CD4-positive, alpha-beta T cell treated with Interferon alpha-2 for 1 hour (primary cell): ENCODE results near the gene LSM14B.
"Not testable (repeated sequence)": the region's sequence is repeated elsewhere in the genome, so short reads cannot be mapped to it uniquely, and the experiment has no call there.

Source experiments
- DNase-seq, 2 donors: peaks; one replicate each; pipeline ENCODE4 v3.0.0-alpha.2; 2020 to 2022

Gene LSM14B

DNA sequence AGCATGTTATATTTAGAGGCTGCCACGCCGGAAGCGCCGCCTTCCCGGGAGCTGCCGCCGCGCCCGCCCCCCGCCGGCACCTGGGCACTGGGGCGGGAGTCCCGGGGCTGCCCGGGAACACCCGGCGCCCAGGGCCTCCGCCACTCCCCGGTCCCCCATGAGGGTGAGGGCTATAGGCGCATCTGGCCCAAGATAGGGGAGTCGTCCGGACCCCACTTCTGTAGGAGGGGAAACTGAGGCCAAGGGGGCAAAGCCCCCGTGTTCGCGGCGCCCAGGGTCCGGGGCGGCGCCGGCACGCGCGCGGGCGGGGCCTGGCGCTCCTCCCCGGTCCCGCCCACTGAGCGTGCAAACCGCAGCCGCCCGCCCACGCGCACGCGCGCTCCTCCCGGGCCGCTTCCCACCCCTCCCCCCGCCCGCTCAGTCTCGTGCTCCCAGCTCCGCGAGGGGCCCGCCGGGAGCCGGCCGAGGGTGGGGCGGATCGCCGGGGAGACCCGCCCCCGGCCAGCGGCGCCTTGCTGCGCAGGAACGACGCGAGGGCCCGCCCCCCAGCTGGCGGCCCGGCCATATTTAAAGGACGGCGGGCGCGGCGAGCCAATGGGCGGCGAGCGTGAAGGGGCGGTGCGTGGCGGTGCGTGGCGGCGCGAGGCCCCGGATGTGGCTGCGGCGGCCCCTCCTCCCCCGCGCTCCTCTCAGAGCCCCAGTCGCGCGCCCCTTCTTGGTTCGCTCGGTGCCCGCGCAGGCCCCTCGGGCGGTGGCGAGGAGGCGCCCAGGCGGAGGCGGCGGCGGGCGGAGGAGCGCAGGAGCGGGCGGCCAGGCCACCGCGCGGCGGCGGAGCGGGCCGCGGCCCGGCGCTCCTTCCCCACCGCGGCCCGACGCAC lies at the start of gene LSM14B:
Gene LSM14B, plus strand, starts transcription at position 700 of the 878 bp plus-strand sequence. CDS start 192 bp downstream, outside the sequence.
- DNase-seq = peak; percentile 97

DNA sequence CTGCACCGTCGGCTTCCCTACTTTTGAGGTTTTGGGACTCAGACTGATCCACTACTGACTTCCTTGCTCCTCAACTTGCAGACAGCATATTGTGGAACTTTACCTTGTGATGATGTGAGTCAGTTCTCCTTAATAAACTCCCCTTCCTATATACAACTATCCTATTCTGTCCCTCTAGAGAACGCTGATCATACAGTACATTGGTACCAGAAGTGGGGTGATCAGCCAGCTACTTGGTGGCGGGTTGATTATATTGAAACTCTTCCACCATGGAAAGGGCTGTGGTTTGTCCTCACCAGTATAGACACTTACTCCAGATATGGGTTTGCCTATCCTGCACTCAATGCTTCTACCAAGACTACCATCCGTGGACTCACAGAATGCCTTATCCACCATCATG lies 49.0 kb upstream of the LSM14B start:
- no peak for DNase-seq

DNA sequence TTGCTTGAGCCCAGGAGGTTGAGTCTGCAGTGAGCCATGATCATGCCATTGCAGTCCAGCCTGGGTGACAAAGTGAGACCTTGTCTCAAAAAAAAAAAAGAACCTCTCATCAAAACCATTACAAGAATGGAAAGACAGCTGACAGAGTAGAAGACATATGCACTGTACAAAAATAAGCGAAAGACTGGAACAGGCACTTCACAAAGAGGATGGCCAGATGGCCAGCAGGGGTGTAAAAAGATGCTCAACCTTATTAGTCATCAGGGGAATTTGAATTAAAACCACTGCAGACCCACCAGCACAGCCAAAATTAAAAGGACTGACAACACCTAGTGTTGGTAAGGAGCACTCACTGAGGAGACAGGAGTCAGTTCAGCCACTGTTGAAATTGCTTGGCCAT lies 43.1 kb upstream of the LSM14B start:
- DNase-seq = no peak

DNA sequence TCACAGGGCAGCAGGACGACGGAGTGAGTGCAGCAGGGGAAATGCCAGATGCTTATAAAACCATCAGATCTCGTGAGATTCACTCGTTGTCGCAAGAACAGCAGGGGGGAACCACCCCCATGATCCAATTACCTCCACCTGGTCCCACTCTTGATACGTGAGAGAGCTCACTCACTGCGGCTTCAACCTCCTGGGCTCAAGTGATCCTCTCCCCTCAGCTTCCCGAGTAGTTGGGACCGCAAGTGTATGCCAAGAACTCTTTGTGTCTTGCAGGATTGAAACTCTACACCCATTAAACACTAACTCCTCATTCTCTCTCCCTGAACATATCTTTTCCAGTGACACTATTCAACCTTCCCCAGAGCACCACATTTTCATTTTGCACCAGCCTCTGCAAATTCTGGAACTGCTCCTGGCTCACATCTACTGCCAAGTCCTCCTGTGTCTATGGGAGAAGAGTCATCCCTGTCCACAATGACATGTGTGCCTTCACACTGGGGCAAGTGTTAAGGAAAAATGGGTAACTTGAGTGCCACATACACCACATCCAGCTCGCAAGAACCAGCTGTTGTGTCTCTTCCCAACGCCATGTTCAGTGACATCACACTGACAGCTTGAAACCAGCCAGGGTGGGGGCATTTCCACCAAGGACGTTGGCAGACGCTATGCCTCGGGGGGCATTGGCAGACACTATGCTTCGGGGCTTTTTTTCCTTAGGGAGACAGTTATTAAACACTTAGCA lies 41.9 kb upstream of the LSM14B start:
- no peak for DNase-seq

DNA sequence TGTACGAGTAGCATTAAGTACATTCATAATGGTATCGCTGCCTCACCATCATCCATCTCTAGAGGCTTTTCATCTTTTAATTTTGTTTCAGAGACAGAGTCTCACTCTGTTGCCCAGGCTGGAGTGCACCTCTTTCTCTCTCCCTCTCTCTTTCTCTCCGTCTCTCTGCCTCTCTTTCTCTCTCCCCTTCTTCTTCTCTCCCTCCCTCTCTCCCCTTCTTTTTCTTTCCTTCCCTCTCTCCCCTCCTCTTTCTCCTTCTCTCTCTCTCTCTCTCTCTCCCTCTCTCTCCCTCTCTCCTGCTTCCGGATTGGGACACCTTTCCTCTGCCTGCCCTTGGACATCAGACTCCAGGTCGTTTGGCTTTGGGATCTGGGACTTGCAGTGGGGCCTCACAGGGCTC lies 39.0 kb upstream of the LSM14B start:
- no peak for DNase-seq

DNA sequence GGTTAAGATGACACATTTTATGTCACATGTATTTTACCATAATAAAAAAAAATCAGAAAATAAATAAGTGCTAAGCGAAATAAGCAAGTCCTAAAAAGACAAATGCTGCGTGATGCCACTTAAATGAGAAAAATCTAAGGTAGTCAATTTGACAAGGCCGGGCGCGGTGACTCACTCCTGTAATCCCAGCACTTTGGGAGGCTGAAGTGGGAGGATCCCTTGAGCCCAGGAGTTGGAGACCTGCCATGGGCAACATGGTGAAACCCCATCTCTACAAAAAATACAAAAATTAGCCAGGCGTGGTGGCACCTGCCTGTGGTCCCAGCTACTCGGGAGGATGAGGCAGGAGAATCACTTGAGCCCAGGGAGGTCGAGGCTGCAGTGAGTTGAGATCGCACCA lies 38.1 kb upstream of the LSM14B start:
- not testable (repeated sequence) for DNase-seq

DNA sequence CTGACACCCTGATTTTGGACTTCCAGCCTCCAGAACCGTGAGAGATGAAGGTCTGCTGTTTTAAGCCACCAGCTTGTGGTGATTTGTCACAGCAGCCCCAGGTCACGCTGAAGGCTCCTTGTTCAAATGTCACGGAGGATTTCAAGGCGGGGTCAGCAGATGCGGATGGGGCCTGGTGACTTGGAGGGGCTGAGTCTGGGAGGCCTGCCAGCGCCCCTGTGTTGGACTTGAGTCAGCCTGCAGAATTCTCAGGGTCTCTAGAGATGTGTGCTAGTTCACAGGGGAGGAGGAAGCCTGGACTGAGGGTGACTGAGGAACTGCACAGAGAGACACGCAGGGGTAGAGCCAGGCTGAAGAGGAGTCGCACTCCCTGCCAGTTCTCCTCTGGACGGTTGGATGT lies 37.1 kb upstream of the LSM14B start:
- no peak for DNase-seq

DNA sequence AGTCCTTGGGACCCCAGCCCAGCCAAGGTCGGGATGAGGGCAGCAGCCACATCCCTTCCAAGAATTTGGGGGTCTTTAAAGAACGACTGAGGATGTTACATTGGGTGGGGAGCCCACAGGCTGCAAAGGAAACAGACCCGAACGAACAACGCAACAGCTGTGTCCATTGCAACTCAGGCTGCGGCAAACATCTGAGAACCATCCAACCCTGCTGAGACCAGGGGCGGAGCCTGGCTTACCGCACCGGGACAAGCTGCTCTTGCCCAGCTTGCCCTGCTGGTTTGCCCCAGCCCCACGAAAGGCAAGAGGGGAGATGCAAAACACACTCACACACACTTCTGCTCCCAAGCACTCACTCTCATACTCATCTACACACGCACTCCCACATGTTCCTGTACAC lies 35.0 kb upstream of the LSM14B start:
- no peak for DNase-seq

DNA sequence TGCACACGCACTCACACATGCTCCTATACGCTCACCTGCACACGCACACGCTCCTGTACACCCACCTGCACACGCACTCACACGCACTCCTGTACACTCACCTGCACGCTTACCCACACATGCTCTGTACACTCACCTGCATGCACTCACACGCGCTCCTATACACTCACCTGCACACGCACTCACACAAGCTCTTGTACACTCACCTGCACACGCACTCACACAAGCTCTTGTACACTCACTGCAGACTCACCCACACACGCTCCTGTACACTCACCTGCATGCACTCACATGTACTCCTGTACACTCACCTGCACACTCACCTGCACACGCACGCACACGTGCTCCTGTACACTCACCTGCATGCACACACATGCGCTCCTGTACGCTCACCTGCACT lies 34.6 kb upstream of the LSM14B start:
- DNase-seq = no peak

DNA sequence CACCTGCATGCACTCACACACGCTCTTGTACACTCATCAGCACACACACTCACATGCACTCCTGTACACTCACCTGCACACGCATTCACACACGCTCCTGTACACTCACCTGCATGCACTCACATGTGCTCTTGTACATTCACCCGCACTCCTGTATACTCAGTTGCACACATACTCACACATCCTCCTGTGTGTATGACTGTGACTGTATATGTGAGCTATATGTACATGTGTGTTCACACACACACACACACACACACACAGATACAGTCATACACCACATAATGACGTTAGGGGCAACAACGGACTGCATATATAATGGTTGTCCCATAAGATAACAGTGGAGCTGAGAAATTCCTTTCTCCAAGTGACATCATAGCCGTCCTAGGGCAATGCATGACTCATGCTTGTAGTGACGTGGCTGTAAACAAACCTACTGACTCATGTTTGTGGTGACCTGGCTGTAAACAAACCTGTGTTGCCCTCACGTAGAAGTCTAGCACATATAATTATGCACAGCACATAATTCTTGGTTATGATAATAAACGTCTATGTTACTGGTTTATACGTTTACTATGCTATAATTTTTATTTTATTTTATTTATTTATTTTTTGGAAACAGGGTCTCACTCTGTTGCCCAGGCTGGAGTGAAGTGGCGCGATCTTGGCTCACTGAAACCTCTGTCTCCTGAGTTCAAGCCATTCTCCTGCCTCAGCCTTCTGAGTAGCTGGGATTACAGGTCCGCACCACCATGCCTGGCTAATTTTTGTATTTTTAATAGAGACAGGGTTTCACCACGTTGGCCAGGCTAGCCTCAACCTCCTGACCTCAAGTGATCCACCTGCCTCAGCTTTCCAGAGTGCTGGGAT lies 33.8 kb upstream of the LSM14B start:
- DNase-seq = no peak

DNA sequence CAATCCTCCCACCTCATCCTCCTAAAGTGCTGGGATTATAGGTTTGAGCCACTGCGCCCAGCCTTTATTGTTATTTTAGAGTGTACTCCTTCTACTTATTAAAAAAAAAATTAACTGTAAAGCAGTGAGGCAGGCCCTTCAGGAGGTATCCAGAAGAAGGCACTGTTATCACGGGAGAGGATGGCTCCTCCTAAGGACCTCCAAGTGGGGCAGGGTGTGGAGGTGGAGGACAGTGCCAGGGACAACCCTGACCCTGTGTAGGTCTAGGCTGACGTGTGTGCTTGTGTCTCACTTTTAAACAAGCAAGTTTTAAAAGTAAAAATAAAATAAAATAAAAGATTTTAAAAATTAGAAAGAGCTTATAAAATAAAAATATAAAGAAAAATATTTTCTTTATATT lies 32.9 kb upstream of the LSM14B start:
- DNase-seq = no peak

DNA sequence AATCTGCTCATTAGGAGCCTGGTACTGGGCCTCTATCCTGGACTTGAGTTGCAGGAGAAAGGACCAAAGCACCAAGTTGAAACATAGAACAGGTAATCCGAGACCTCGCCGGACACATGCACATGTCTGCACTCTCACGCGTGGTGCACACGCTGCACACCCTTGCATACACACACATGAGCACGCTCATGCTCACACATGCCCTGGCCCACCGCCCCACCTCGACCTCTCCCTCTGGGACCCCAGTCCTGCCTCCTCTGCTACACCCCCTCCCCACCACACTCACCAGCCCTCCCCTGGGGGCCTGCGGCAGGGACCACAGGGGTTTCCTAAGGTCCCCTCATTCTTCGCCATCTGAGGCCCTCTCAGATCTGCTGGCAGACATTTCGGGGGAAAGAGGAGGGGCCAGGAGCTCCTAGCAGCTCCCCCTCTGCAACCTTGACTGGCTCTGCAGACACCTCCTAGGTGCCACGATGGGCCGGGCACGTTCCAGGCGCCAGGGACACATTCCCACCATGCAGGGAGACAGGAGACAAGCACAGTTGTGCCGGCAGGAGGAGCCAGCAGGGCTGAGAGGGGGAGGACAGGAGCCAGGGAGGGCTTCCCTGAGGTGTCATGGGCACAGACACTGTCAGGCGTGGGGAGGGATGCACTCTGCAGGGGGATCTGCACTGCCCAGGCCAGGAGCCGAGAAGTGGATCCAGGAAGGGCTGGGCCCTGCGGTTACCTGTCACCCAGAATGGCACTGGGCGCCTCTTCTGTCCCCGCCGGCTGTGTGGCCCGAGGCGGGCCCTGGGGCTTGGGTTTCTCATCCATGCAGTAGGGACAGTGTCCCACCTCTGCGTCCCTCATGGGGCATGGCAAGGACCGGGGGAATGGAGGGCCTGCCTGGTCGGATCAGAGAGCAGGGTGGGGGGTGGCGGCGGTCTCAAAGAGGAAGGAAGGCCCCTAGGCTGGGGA lies 25.6 kb upstream of the LSM14B start:
- no peak for DNase-seq

DNA sequence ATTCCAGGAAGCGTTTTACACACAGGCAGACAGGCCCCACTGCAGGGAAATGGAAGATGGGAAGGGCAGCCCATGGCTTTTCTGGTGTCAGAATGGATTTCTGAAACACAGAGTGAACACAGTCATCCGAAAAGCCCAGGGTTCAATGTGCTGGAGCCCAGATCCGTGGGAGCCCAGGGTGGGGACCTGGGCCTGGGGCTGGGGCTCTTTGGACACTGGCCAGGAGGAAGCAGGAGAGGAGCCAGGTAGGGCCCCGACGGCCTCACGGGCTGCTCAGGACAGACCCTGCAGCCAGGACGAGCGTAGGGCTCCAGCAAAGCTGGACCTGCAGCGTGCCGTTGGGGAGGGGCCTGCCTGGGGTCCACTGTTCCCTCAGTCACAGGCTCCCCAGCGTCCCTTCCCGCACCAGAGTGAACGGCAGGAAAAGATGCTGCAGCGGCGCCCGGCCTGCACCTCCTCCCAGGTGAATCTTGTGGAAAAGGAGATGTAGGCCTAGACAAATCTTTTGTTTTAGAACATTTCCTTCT lies 24.3 kb upstream of the LSM14B start:
- DNase-seq = no peak

DNA sequence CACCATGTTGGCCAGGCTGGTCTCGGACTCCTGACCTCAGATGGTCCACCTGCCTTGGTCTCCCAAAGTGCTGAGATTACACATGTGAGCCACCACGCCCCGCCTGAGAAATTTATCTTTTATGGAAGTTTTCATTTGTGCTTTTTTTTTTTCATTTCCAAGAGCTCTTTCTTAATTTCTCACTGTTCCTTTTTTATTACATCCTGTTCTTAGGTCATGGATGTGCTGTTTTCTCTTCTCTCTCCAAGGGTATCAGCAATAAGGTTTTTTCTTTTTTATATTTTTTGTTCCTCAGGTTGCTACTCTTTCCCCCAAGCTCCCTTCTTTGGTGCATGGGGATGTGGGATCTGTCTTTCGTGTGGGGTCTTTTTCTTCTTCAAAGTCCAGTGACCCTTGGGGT lies 21.2 kb upstream of the LSM14B start:
- no peak for DNase-seq

DNA sequence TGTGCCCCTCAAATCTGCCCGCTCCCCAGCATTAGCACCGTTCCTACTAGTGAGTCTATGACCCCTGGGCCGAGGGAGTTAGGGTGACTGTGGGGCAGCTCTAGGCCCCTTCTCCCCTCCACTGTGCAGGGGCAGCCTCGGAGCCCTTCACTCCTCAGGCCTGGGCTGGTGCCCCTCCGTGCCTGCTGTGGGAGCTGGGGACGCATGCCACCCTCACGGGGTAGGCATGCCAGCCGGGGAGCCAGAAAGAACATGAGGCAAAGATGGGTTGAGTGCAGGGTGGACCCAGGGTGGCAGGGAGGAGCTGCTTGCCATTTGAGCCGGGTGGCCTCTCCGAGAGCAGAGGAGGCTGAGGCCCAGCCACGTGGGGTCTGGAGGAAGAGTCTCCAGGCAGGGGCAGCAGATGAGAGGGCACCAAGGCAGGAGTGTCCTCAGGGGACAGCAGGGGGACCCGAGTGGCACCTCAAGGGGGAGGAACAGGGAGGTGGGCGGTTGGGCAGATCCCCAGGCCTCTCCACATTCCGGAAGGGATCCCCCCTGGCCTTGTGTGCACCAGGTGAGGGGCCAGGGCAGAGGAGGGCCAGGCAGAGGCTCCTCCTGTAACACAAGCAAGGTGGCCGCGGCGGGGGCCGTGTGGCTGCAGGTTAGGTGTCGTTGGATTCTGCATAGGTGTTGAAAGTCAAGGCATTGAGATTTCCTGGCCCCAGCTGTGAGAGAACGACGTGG lies 18.6 kb upstream of the LSM14B start:
- DNase-seq = no peak

DNA sequence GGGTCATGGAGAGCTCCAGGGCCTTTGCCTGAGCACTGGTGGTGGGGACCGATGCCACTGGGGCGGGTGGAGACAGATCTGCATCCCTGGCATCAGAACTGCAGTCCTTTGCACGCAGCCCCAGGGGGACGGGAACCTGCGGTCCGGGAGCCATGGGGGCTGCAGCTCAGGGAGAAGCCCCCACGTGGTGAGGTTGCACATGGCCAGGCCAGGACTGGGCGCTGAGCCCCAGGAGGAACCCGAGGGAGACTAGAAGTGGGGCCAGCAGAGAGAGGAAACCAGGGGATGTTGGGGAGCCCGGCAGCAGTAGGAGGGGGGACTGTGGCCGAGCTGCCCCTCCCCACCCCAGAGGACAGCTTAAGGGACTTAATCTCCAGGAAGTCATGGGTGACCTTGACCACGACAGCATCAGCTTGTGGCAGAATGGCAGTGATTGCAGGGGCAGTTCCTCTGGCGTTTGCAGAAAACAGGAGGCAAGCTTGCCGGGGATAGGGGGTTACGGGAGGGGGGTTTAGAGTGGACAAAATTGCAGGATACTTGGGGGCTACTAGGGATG lies 18.0 kb upstream of the LSM14B start:
- no peak for DNase-seq

DNA sequence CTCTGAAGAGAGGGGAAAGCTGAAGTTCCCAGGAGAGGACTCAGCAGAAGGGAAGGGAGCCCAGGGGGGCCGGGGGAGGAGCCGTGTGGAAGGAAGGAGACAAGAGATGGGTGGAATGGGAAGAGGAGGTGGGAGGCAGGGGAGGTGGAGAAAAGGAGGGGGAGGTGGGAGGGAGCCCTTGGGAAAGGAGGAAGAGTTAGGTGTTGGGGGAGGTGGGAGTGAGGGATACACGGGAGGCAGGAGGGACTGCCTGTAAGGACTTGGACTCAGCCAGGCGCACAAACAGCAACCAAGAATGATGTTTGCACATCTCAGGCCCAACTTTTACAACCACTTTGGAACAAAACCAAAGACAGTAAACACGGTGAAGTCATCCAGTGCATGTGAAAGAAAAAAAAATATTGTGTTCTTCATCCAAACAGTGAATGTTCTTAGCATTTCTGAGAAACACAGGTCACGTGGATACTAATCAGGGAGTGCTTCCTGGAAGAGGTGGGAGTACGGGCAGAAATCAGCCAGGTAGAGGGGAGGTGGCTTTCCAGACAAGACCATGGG lies 17.4 kb upstream of the LSM14B start:
- DNase-seq = no peak

DNA sequence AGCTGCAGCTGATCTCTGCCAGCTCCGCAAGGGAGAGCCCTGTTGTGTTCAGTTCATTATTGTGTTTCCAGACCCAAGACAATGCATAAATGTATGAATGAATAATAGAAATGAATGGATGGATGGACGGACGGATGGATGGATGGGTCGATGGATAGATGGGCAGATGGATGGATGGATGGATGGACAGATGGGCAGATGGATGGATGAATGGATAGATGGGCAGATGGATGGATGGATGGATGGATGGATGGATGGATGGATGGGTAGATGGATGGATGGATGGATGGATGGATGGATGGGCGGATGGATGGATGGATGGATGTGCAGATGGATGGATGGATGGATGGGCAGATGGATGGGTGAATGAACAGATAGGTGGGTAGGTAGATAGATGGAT lies 16.7 kb upstream of the LSM14B start:
- DNase-seq = no peak

DNA sequence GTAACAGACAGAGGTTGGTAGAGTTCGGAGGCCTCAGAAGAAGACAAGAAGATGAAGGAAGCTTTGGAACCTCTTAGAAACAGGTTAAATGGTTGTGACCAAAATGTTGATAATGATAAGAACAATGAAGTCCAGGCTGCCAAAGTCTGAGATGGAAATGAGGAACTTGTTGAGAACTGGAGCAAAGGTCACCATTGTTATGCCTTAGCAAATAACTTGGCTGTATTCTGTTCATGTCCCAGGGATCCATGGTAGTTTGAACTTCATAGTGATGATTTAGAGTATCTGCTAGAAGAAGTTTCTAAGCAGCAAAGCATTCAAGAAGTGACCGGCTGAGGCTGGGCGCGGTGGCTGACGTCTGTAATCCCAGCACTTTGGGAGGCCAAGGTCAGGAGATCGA lies 11.1 kb upstream of the LSM14B start:
- DNase-seq = no peak

DNA sequence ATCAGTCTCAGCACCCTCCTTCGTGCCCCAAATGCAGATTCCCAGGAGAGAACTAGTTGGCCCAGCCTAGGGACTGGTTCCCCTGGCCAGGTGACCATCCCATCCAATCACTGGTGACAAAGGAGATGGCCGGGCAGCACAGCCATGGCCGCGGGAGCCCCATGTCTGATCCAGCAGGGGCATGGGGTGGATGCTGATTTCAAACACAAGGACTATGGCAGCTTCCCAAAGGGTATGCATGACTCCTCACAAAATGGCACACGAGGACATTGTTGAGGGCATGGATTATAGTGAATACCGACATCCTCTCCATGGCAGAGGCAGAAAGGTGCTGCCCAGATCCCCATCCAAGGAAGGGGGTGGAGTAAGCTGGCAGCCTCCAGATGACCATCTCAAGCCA lies 9.9 kb upstream of the LSM14B start:
- DNase-seq = no peak
